ENCODE measurements around the gene SKP1.

DNA sequence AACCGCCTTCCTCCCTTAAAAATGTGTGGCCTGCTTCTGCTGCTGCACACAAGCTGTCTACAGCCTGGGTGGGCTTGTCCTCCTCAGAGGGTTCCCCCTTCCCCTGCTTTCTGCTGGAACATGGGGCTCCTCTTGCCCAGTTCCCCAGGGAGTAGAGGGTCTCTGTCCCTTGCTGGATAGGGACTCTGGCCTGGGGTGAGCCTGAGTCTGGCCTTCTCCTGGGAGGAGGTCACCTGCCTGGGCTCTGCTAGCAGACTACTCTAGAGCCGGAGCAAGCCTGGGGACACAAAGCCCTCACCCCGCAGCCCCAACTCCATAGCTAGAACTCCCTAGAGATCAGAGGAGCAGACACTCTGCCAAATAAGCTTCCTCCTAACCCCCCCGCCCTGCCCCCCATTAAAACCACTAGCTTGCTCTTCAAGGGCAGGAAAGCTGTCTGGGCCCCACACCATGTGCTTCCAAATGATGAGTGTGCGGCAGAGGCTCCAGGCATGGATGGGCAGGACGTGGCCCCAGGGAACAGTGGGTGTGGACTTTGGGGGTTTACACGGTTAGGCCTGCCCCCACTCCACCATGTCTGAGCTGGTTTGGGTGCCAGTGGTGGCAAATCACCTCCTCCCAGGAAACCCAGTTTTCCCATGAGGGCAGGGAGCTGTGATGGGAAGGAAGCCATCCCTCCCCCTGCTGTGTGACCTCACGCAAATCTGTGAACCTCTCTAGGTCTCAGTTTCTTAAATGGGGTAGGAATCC is 52.3 kb downstream of the SKP1 start:
- TF ChIP-seq, protein P1, sequence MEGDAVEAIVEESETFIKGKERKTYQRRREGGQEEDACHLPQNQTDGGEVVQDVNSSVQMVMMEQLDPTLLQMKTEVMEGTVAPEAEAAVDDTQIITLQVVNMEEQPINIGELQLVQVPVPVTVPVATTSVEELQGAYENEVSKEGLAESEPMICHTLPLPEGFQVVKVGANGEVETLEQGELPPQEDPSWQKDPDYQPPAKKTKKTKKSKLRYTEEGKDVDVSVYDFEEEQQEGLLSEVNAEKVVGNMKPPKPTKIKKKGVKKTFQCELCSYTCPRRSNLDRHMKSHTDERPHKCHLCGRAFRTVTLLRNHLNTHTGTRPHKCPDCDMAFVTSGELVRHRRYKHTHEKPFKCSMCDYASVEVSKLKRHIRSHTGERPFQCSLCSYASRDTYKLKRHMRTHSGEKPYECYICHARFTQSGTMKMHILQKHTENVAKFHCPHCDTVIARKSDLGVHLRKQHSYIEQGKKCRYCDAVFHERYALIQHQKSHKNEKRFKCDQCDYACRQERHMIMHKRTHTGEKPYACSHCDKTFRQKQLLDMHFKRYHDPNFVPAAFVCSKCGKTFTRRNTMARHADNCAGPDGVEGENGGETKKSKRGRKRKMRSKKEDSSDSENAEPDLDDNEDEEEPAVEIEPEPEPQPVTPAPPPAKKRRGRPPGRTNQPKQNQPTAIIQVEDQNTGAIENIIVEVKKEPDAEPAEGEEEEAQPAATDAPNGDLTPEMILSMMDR (IDR thresholded peaks at IDR 0.05) = no peak
- TF ChIP-seq EP300 (IDR thresholded peaks at IDR 0.05) (no peak), POLR2AphosphoS5 (IDR thresholded peaks at IDR 0.05) (no peak), POLR2A (IDR thresholded peaks at IDR 0.05) (no peak)
